Caco-2 (cell line): ENCODE results near the gene OR4D11. TPM values are rescaled to one million over a fixed set of nuclear protein-coding genes. Genes with fewer than 3 reads are reported as not detected.
"Not testable (repeated sequence)": the region's sequence is repeated elsewhere in the genome, so short reads cannot be mapped to it uniquely, and the experiment has no call there.

Experiments used
- BruUV-seq: library from RNA; stranded (reverse); fragments of 400-500 nt; replicated peaks from 2 replicates; lab custom pipeline; 2021; lab: Mats Ljungman, UMichigan
- CTCF ChIA-PET: fragments of 300-600 bp; sonication (Branson Sonifier 250); formaldehyde crosslinking; loops from one replicate; lab custom pipeline; 2022; ENCODE audit warnings: antibody characterized with exemption; lab: Charles Lee
- POLR2A ChIA-PET: fragments of 300-600 bp; sonication (Branson Sonifier 250); formaldehyde crosslinking; loops from one replicate; lab custom pipeline; 2022; ENCODE audit warnings: antibody characterized with exemption; lab: Charles Lee
- DNase-seq, 2 experiments: peaks; one replicate each; pipeline versions ENCODE4 v3.0.0 to v3.0.0-alpha.2; 2020 to 2022
- H3K27me3 ChIP-seq: replicated peaks from 2 replicates; pipeline ENCODE4 v1.6.0; 2011; ENCODE audit warnings: low read length; ENCODE audit not compliant: control insufficient read depth, insufficient read depth
- H3K36me3 ChIP-seq: 2 replicates; pipeline ENCODE4 v1.5.1; 2011; ENCODE audit warnings: low read length; ENCODE audit not compliant: control insufficient read depth, insufficient read depth
- H3K4me1 ChIP-seq: fragments of 250-450 bp; sonication (Bioruptor Pico); 2 replicates; pipeline ENCODE4 v1.5.1; 2020; ENCODE audit warnings: mild to moderate bottlenecking
- H3K4me3 ChIP-seq: 2 replicates; pipeline ENCODE4 v1.5.1; 2011; ENCODE audit warnings: low read depth, mild to moderate bottlenecking, control low read depth, low read length
- H3K9me3 ChIP-seq: fragments of 250-450 bp; sonication (Bioruptor Pico); 2 replicates; pipeline ENCODE4 v1.5.1; 2020; ENCODE audit warnings: mild to moderate bottlenecking, moderate library complexity
- H3K27ac Mint-ChIP-seq: one replicate; pipeline ENCODE4 v1.8.0; 2022; ENCODE audit warnings: mixed read lengths; ENCODE audit not compliant: unreplicated experiment
- H3K27me3 Mint-ChIP-seq: one replicate; pipeline ENCODE4 v1.8.0; 2022; ENCODE audit warnings: mixed read lengths; ENCODE audit not compliant: insufficient read depth, unreplicated experiment
- H3K36me3 Mint-ChIP-seq: one replicate; pipeline ENCODE4 v1.8.0; 2022; ENCODE audit warnings: mild to moderate bottlenecking, mixed read lengths; ENCODE audit not compliant: insufficient read depth, unreplicated experiment
- H3K4me1 Mint-ChIP-seq: one replicate; pipeline ENCODE4 v1.8.0; 2022; ENCODE audit warnings: low read depth, mixed read lengths; ENCODE audit not compliant: unreplicated experiment
- H3K4me3 Mint-ChIP-seq: one replicate; pipeline ENCODE4 v1.8.0; 2022; ENCODE audit warnings: mild to moderate bottlenecking, moderate library complexity, mixed read lengths; ENCODE audit not compliant: unreplicated experiment
- H3K9me3 Mint-ChIP-seq: one replicate; pipeline ENCODE4 v1.8.0; 2022; ENCODE audit warnings: mixed read lengths; ENCODE audit not compliant: unreplicated experiment
- CTCF ChIP-seq, 2 experiments: fragments of 200-600 bp in 1 of 2; IDR thresholded peaks; 1 replicate in 1 of 2; 2 replicates in 1 of 2; pipeline versions ENCODE4 v1.5.1 to v1.8.0; 2011 to 2022; ENCODE audit warnings: antibody characterized with exemption in 1 of 2, control low read depth in 1 of 2, inconsistent platforms in 1 of 2, low read depth in 1 of 2, low read length in 1 of 2, mild to moderate bottlenecking in 1 of 2, moderate library complexity in 1 of 2; ENCODE audit not compliant: insufficient read depth in 1 of 2, severe bottlenecking in 1 of 2, unreplicated experiment in 1 of 2
- intact Hi-C: fragments of 100-400 bp; cut with micrococcal nuclease; formaldehyde crosslinking; loops from one replicate; pipeline ENCODE4 v1.10.0; 2022; ENCODE audit not compliant: unreplicated experiment
- total RNA-seq: library from RNA; stranded (reverse); gene quantifications from 2 replicates; pipeline ENCODE4 v1.2.3, GENCODE V29; 2022

OR4D11 gene
- total RNA-seq, 1 experiment from 2014 or later, result not detected

- Histone ChIP-seq H3K36me3 (no peaks in the 10 kb centered on the region), H3K4me3 (no peak overlapping the region), H3K4me1 (no peaks in the 10 kb centered on the region), H3K9me3 (no peaks in the 10 kb centered on the region), H3K27me3 (no peaks in the 10 kb centered on the region)
- BruUV-seq, result no TSS peak
- peaks cover 10% of the 10 kb centered on the region for H3K9me3 Mint-ChIP-seq
- CTCF ChIA-PET, result no interaction called here
- POLR2A ChIA-PET, result no interaction called here
- intact Hi-C loops, result no loop called here
- no peaks in the 10 kb centered on the region for H3K36me3 Mint-ChIP-seq
- H3K4me3 Mint-ChIP-seq, result no peak overlapping the region
- peaks cover 5% of the 10 kb centered on the region for H3K4me1 Mint-ChIP-seq
- no peak for TF ChIP-seq CTCF (IDR thresholded peaks at IDR 0.05; ENCODE audit: insufficient read depth in 1 of 2, low read depth in 1 of 2, low read length in 1 of 2, severe bottlenecking in 1 of 2, unreplicated experiment in 1 of 2)
- no peaks in the 10 kb centered on the region for H3K27me3 Mint-ChIP-seq
- DNase-seq, result no peak
- H3K27ac Mint-ChIP-seq, result no peak overlapping the region
Observed at GRCh38 chr11:59532620-59533019, 29.2 kb downstream of the OR4D11 start.

GRCh38 chr11:59534676-59535075, 31.3 kb downstream of the OR4D11 start:
- H3K27me3 ChIP-seq, result no peaks in the 10 kb centered on the region
- Mint-ChIP-seq H3K9me3 (peaks cover 10% of the 10 kb centered on the region), H3K27me3 (no peaks in the 10 kb centered on the region), H3K4me1 (no peaks in the 10 kb centered on the region), H3K27ac (no peak overlapping the region), H3K4me3 (no peak overlapping the region), H3K36me3 (no peaks in the 10 kb centered on the region)
- intact Hi-C loops, result no loop called here
- H3K4me1 ChIP-seq, result 0 out of 2 replicates have a peak, but pooled peaks cover 4% of the 10 kb centered on the region
- no peaks in the 10 kb centered on the region for H3K9me3 ChIP-seq
- no peaks in the 10 kb centered on the region for H3K36me3 ChIP-seq
- ChIA-PET CTCF (no interaction called here), POLR2A (no interaction called here)
- H3K4me3 ChIP-seq, result no peak overlapping the region
- no peak for DNase-seq
- no peak for TF ChIP-seq CTCF (IDR thresholded peaks at IDR 0.05; ENCODE audit: insufficient read depth in 1 of 2, low read depth in 1 of 2, low read length in 1 of 2, severe bottlenecking in 1 of 2, unreplicated experiment in 1 of 2)
- BruUV-seq, result no TSS peak

- H3K27ac Mint-ChIP-seq, result no peak overlapping the region
- no peaks in the 10 kb centered on the region for H3K9me3 ChIP-seq
- peaks cover 9% of the 10 kb centered on the region for H3K4me1 ChIP-seq
- no peaks in the 10 kb centered on the region for H3K36me3 Mint-ChIP-seq
- ChIA-PET POLR2A (no interaction called here), CTCF (no interaction called here)
- H3K27me3 ChIP-seq, result no peaks in the 10 kb centered on the region
- intact Hi-C loops, result no loop called here
- H3K9me3 Mint-ChIP-seq, result no peaks in the 10 kb centered on the region
- no peaks in the 10 kb centered on the region for H3K36me3 ChIP-seq
- peaks cover 6% of the 10 kb centered on the region for H3K4me1 Mint-ChIP-seq
- no peaks in the 10 kb centered on the region for H3K27me3 Mint-ChIP-seq
- H3K4me3 Mint-ChIP-seq, result no peak overlapping the region
- TF ChIP-seq CTCF (IDR thresholded peaks at IDR 0.05; ENCODE audit: insufficient read depth in 1 of 2, low read depth in 1 of 2, low read length in 1 of 2, severe bottlenecking in 1 of 2, unreplicated experiment in 1 of 2), result no peak
- no peak overlapping the region for H3K4me3 ChIP-seq
- no TSS peak for BruUV-seq
- no peak for DNase-seq
Observed at GRCh38 chr11:59542142-59542810, 38.9 kb downstream of the OR4D11 start.

GRCh38 chr11:59543713-59544112, 40.3 kb downstream of the OR4D11 start:
- BruUV-seq, DNase-seq, H3K27me3 Mint-ChIP-seq, intact Hi-C loops, H3K36me3 Mint-ChIP-seq, H3K9me3 ChIP-seq, H3K9me3 Mint-ChIP-seq, CTCF ChIA-PET, H3K36me3 ChIP-seq, H3K27me3 ChIP-seq, POLR2A ChIA-PET, H3K4me3 Mint-ChIP-seq, H3K4me3 ChIP-seq, H3K27ac Mint-ChIP-seq: not testable (repeated sequence)
- H3K4me1 Mint-ChIP-seq, result peaks cover 15% of the 10 kb centered on the region
- peaks cover 19% of the 10 kb centered on the region for H3K4me1 ChIP-seq
